ENCODE measurements around the gene IVD. TPM values are rescaled to one million over a fixed set of nuclear protein-coding genes. Genes with fewer than 3 reads are reported as not detected.

IVD gene
- total and polyA plus RNA-seq, 9 of the 15 experiments (the other 6 are each of a cell fraction or from before 2014, with no cell fraction given) = 0.15 to 4.5 (median 2.4) TPM

DNA sequence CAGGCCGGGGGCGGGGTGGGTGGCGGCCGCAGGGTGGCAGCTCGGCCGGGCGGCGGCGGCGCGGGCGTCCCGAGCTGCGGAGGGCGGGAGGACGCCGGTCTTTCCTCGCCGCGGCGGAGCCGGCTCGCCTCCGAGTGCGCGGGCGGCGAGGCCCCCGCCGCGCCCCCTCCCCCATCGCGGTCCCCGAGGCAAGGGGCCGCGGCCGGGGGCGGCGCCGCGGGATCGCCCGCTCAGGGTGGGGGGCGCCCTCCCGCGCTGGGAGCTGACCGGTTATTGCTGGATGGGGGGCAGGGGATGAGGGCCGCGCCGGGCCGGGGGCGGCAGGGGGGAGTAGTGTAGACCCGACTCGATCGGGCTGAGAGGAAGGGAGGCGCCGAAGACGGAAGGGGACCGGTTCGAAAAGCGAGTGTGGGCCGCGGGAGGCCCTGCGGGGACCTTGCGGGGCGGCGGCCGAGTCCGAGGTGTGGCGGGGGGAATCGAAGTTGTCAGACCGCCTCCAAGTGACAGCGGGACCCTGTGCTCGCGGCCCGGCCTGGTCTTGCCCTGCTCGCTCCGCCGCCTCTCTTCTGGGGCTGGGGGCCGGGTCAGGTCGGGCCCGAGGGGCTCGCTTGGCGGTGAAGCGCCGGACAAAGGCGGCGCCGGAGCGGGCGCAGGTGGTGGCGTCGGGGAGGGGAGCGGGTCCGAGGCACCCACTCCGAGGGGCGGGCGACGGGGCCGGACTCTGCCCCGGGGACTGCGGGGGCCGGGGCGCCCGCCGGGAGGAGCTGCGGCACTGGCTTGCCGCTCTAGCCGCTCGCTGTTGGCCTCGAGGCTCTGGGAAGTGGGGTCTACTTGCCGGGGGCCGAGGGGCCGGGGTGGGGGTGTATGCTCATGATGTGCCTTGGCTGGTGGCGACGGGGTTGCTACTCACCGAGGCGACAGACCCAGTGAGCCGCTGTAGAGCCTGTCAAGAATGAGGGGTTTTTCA lies 36.3 kb downstream of the IVD start:
- H3K4me3 ChIP-seq = peak overlapping the region; percentile 80
- ATAC-seq = peak; percentile 14
- no TSS peak for BruUV-seq (replicated peaks)
- intact Hi-C loops (cut with micrococcal nuclease) (loop anchor here (2.0 to 5.0 kb wide), 2 partner anchors 29 to 65 kb away; partner anchors contain the start of gene CHST14), in situ Hi-C loops (cut with MboI) (no loop called here)
- under 1% methylated on average over 28 of the region's 119 CpGs for WGBS (ENCODE audit: insufficient coverage, low coverage, missing lambda C conversion rate)
- DNase-seq (ENCODE audit: extremely low read depth in 1 of 4, low spot score in 3 of 4) = peak; percentile 44 to 76 (median 60)
- H3K36me3 ChIP-seq (ENCODE audit: control insufficient read depth, insufficient read depth, low read length) = peaks cover 29% of the 10 kb centered on the region; the same call in 2 of the 3 replicates
- peak overlapping the region; percentile 66 to 95; a peak in 3 of 4 replicates for H3K9ac ChIP-seq (ENCODE audit: insufficient read depth in 1 of 2, low read depth in 2 of 2, low read length in 2 of 2)
- H3K27ac ChIP-seq (ENCODE audit: extremely low read depth, low read depth, low read length) = peak overlapping the region; percentile 85
- H3K9me3 ChIP-seq (replicated peaks; ENCODE audit: control insufficient read depth, insufficient read depth, low read depth, low read length) = no peaks in the 10 kb centered on the region
- CTCF ChIA-PET (ENCODE audit: low intra/inter-chr PET ratio) = interaction anchor here (0.7 kb wide), 2 partner anchors 28 to 896 kb away, joined by 4 read pairs; no protein-coding TSS in a partner anchor
- peak overlapping the region; percentile 66 for H3K4me2 ChIP-seq (ENCODE audit: insufficient read depth, low read length)
- H3K9me1 ChIP-seq (ENCODE audit: control insufficient read depth, insufficient read depth, low read length) = peaks cover 4% of the 10 kb centered on the region
- H3K4me1 ChIP-seq (replicated peaks in 1 of 2; ENCODE audit: control insufficient read depth in 2 of 2, insufficient read depth in 2 of 2, low read length in 2 of 2) = peaks cover 44 to 60% of the 10 kb centered on the region in 2 experiments
- POLR2A ChIA-PET = interaction anchor here (0.6 to 8.4 kb wide), 8 partner anchors 11 to 168 kb away, joined by 3 to 89 read pairs (median 4); no protein-coding TSS in a partner anchor
- H3K79me2 ChIP-seq (ENCODE audit: control insufficient read depth, insufficient read depth, low read length) = peaks cover 82% of the 10 kb centered on the region
- H4K20me1 ChIP-seq (replicated peaks; ENCODE audit: control insufficient read depth, insufficient read depth, low read length) = peaks cover 33% of the 10 kb centered on the region
- no peak overlapping the region for H2AFZ ChIP-seq (ENCODE audit: low read depth, low read length)
- no peaks in the 10 kb centered on the region for H3K27me3 ChIP-seq (ENCODE audit: control insufficient read depth in 2 of 2, insufficient read depth in 2 of 2, low read length in 2 of 2)
- no peak for FAIRE-seq
- TF ChIP-seq ZNF12 (CRISPR knock-in tag; IDR thresholded peaks at IDR 0.05) (0 out of 2 replicates have a peak, but pooled peaks have one; percentile 36), EGR1 (conservative IDR thresholded peaks at IDR 0.05) (peak; percentile 44), NR2C2 (CRISPR knock-in tag; IDR thresholded peaks at IDR 0.05) (no peak), NR2C2 (tag; IDR thresholded peaks at IDR 0.05) (no peak), SP2 (IDR thresholded peaks at IDR 0.05; ENCODE audit: extremely low read depth, low read depth, low read length, poor library complexity, severe bottlenecking) (peak; percentile 35), ZBTB7A (IDR thresholded peaks at IDR 0.05; ENCODE audit: borderline replicate concordance, control insufficient read depth, low read depth, low read length) (peak; percentile 77; the same call in 1 of the 2 replicates), TAF1 (IDR thresholded peaks at IDR 0.05; ENCODE audit: control insufficient read depth, extremely low read depth, insufficient read depth, low read length, severe bottlenecking) (peak; percentile 10), TEAD4 (IDR thresholded peaks at IDR 0.05; ENCODE audit: low read length) (no peak), TEAD4 (CRISPR knock-in tag; IDR thresholded peaks at IDR 0.05; ENCODE audit: borderline replicate concordance) (no peak), ETS1 (conservative IDR thresholded peaks at IDR 0.05; ENCODE audit: control insufficient read depth, low read depth, low read length) (0 out of 2 replicates have a peak, but pooled peaks have one; percentile 19), GABPB1 (CRISPR knock-in tag; IDR thresholded peaks at IDR 0.05) (0 out of 2 replicates have a peak, but pooled peaks have one; percentile 4), ZNF354B (CRISPR knock-in tag; IDR thresholded peaks at IDR 0.05) (no peak), KLF16 (IDR thresholded peaks at IDR 0.05) (no peak), CTCFL (IDR thresholded peaks at IDR 0.05; ENCODE audit: borderline replicate concordance, insufficient read depth, low read depth, low read length, poor library complexity, severe bottlenecking) (peak; percentile 53)
- TF ChIP-seq, protein P1, sequence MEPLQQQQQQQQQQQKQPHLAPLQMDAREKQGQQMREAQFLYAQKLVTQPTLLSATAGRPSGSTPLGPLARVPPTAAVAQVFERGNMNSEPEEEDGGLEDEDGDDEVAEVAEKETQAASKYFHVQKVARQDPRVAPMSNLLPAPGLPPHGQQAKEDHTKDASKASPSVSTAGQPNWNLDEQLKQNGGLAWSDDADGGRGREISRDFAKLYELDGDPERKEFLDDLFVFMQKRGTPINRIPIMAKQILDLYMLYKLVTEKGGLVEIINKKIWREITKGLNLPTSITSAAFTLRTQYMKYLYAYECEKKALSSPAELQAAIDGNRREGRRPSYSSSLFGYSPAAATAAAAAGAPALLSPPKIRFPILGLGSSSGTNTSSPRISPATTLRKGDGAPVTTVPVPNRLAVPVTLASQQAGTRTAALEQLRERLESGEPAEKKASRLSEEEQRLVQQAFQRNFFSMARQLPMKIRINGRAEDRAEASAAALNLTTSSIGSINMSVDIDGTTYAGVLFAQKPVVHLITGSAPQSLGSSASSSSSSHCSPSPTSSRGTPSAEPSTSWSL (CRISPR knock-in tag; IDR thresholded peaks at IDR 0.05; ENCODE audit: borderline replicate concordance) = no peak
